ENCODE data around the gene IDH3A. TPM values are rescaled to one million over a fixed set of nuclear protein-coding genes. Genes with fewer than 3 reads are reported as not detected.

Gene IDH3A
- total and polyA plus RNA-seq, 9 of the 15 experiments (the other 6 are each of a cell fraction or from before 2014, with no cell fraction given) = 37.4 to 249 (median 107) TPM

GRCh38 chr15:78179286-78179840 is 30.2 kb downstream of the IDH3A start:
- Histone ChIP-seq H3K4me1 (replicated peaks in 1 of 2; ENCODE audit: control insufficient read depth in 2 of 2, insufficient read depth in 2 of 2, low read length in 2 of 2) (peaks cover 0 to 20% of the 10 kb centered on the region in 2 experiments; a peak in 2 of 5 replicates), H2AFZ (ENCODE audit: low read depth, low read length) (no peak overlapping the region), H3K36me3 (ENCODE audit: control insufficient read depth, insufficient read depth, low read length) (no peaks in the 10 kb centered on the region), H3K79me2 (ENCODE audit: control insufficient read depth, insufficient read depth, low read length) (no peaks in the 10 kb centered on the region), H3K27ac (ENCODE audit: extremely low read depth, low read depth, low read length) (no peak overlapping the region), H3K9me1 (ENCODE audit: control insufficient read depth, insufficient read depth, low read length) (no peaks in the 10 kb centered on the region), H3K9me3 (replicated peaks; ENCODE audit: control insufficient read depth, insufficient read depth, low read depth, low read length) (no peaks in the 10 kb centered on the region), H3K4me2 (ENCODE audit: insufficient read depth, low read length) (no peak overlapping the region), H3K4me3 (no peak overlapping the region), H4K20me1 (replicated peaks; ENCODE audit: control insufficient read depth, insufficient read depth, low read length) (0 out of 2 replicates have a peak, but pooled peaks cover 4% of the 10 kb centered on the region), H3K27me3 (ENCODE audit: control insufficient read depth in 2 of 2, insufficient read depth in 2 of 2, low read length in 2 of 2) (peaks cover 4 to 11% of the 10 kb centered on the region in 2 experiments; a peak in 3 of 5 replicates), H3K9ac (ENCODE audit: insufficient read depth in 1 of 2, low read depth in 2 of 2, low read length in 2 of 2) (no peak overlapping the region)
- 5% methylated on average over 12 of the region's 12 CpGs for WGBS (ENCODE audit: insufficient coverage, low coverage, missing lambda C conversion rate)
- intact Hi-C loops (cut with micrococcal nuclease) (no loop called here), in situ Hi-C loops (cut with MboI) (no loop called here)
- FAIRE-seq (no peak), ATAC-seq (no peak), DNase-seq (ENCODE audit: extremely low read depth in 1 of 4, low spot score in 3 of 4) (no peak)
- no TSS peak for BruUV-seq (replicated peaks)
- TF ChIP-seq DNMT1 (IDR thresholded peaks at IDR 0.05) (no peak), DACH1 (IDR thresholded peaks at IDR 0.05; ENCODE audit: partially characterized antibody) (no peak), TFAM (CRISPR knock-in tag; conservative IDR thresholded peaks at IDR 0.05) (no peak), CHCHD3 (CRISPR knock-in tag; IDR thresholded peaks at IDR 0.05) (no peak), BCL6 (CRISPR knock-in tag; IDR thresholded peaks at IDR 0.05) (no peak), RFX7 (CRISPR knock-in tag; IDR thresholded peaks at IDR 0.05) (no peak), TOE1 (IDR thresholded peaks at IDR 0.05; ENCODE audit: borderline replicate concordance) (no peak), TOE1 (CRISPR knock-in tag; IDR thresholded peaks at IDR 0.05; ENCODE audit: borderline replicate concordance, low read depth) (no peak), ZBTB17 (CRISPR knock-in tag; IDR thresholded peaks at IDR 0.05) (no peak), SP2 (IDR thresholded peaks at IDR 0.05; ENCODE audit: extremely low read depth, low read depth, low read length, poor library complexity, severe bottlenecking) (no peak), ZNF146 (CRISPR knock-in tag; IDR thresholded peaks at IDR 0.05; ENCODE audit: unreplicated experiment) (no peak), NRF1 (conservative IDR thresholded peaks at IDR 0.05 in 1 of 2, IDR thresholded peaks at IDR 0.05 in 1 of 2) (no peak), AFF4 (CRISPR knock-in tag; IDR thresholded peaks at IDR 0.05) (no peak), ARID1B (IDR thresholded peaks at IDR 0.05) (no peak)
- ChIA-PET POLR2A (interaction anchor here (0.9 kb wide), 1 partner anchor 75 kb away, joined by 3 read pairs; no protein-coding TSS in a partner anchor), CTCF (ENCODE audit: low intra/inter-chr PET ratio) (no interaction called here)
